IMR-90 (cell line): ENCODE measurements around the gene ALOX15B. TPM values are rescaled to one million over a fixed set of nuclear protein-coding genes. Genes with fewer than 3 reads are reported as not detected.

Source experiments
- ATAC-seq: fragments of 200-7000 bp; cut with Tn5 transposase; 2 replicates; pipeline ENCODE4 v1.9.1; 2020; ENCODE audit warnings: low read depth, mild to moderate bottlenecking, moderate library complexity
- BruUV-seq: library from RNA; stranded (reverse); fragments of 400-500 nt; replicated peaks from 2 replicates; lab custom pipeline; 2021; lab: Mats Ljungman, UMichigan
- CTCF ChIA-PET: fragments of 300-600 bp; formaldehyde crosslinking; extraction: SDS; loops from one replicate; lab custom pipeline; 2021; ENCODE audit warnings: antibody characterized with exemption; lab: Yijun Ruan, JAX
- POLR2A ChIA-PET: fragments of 300-600 bp; sonication (Branson Sonifier 250); formaldehyde crosslinking; loops from one replicate; lab custom pipeline; 2022; ENCODE audit warnings: antibody characterized with exemption; ENCODE audit not compliant: unreplicated experiment; lab: Charles Lee
- DNase-seq: peaks from one replicate; pipeline ENCODE4 v3.0.0; 2013
- H2AFZ ChIP-seq: replicated peaks from 2 replicates; pipeline ENCODE3; 2013; ENCODE audit warnings: low read length, mild to moderate bottlenecking; ENCODE audit not compliant: poor library complexity
- H2AK5ac ChIP-seq: 2 replicates; pipeline ENCODE4 v1.6.1; 2013; ENCODE audit warnings: low read depth, low read length, inconsistent platforms
- H2AK9ac ChIP-seq: replicated peaks from 2 replicates; pipeline ENCODE3; 2013; ENCODE audit warnings: mild to moderate bottlenecking, low read depth, low read length, moderate library complexity; ENCODE audit not compliant: poor library complexity
- H2BK120ac ChIP-seq: 2 replicates; pipeline ENCODE4 v1.6.1; 2013; ENCODE audit warnings: low read depth, low read length, inconsistent platforms
- H2BK15ac ChIP-seq: 3 replicates; pipeline ENCODE4 v1.6.1; 2013; ENCODE audit warnings: low read depth, low read length, inconsistent platforms
- H2BK20ac ChIP-seq: 2 replicates; pipeline ENCODE4 v1.6.1; 2013; ENCODE audit warnings: low read depth, mild to moderate bottlenecking, inconsistent platforms, low read length, moderate library complexity
- H2BK5ac ChIP-seq: 2 replicates; pipeline ENCODE4 v1.6.1; 2013; ENCODE audit warnings: mild to moderate bottlenecking, low read depth, low read length, inconsistent platforms; ENCODE audit not compliant: poor library complexity, severe bottlenecking
- H3K14ac ChIP-seq: replicated peaks from 2 replicates; pipeline ENCODE4 v1.6.1; 2013; ENCODE audit warnings: low read depth, low read length, inconsistent platforms
- H3K18ac ChIP-seq: 2 replicates; pipeline ENCODE4 v1.6.1; 2013; ENCODE audit warnings: low read depth, low read length, control low read depth
- H3K23ac ChIP-seq: 2 replicates; pipeline ENCODE4 v1.6.1; 2013; ENCODE audit warnings: low read depth, low read length, inconsistent platforms
- H3K27ac ChIP-seq: 2 replicates; pipeline ENCODE4 v1.5.1; 2013; ENCODE audit warnings: mild to moderate bottlenecking, control low read depth, low read length; ENCODE audit not compliant: insufficient read depth
- H3K27me3 ChIP-seq: 2 replicates; pipeline ENCODE4 v1.6.1; 2013; ENCODE audit warnings: low read length; ENCODE audit not compliant: control insufficient read depth, insufficient read depth
- H3K36me3 ChIP-seq: 2 replicates; pipeline ENCODE4 v1.6.1; 2013; ENCODE audit warnings: low read length, mixed read lengths; ENCODE audit not compliant: control insufficient read depth, insufficient read depth
- H3K4ac ChIP-seq: 2 replicates; pipeline ENCODE4 v1.6.1; 2013; ENCODE audit warnings: low read depth, low read length, inconsistent platforms
- H3K4me1 ChIP-seq: 2 replicates; pipeline ENCODE4 v1.6.1; 2013; ENCODE audit warnings: low read length, mixed read lengths; ENCODE audit not compliant: control insufficient read depth, insufficient read depth
- H3K4me2 ChIP-seq: 2 replicates; pipeline ENCODE4 v1.6.1; 2013; ENCODE audit warnings: low read depth, mild to moderate bottlenecking, control low read depth, low read length, moderate library complexity
- H3K4me3 ChIP-seq: 2 replicates; pipeline ENCODE4 v1.5.1; 2013; ENCODE audit warnings: low read depth, mild to moderate bottlenecking, control low read depth, low read length, moderate library complexity; ENCODE audit not compliant: insufficient read depth
- H3K56ac ChIP-seq: 2 replicates; pipeline ENCODE4 v1.6.1; 2013; ENCODE audit warnings: low read length, inconsistent platforms; ENCODE audit not compliant: insufficient read depth; ENCODE audit errors: extremely low read depth
- H3K79me1 ChIP-seq, 2 experiments: 2 replicates each; pipeline ENCODE4 v1.6.1; 2013; ENCODE audit warnings: low read length in 2 of 2, inconsistent platforms in 1 of 2, low read depth in 1 of 2
- H3K9ac ChIP-seq: 2 replicates; pipeline ENCODE4 v1.6.1; 2013; ENCODE audit warnings: low read depth, low read length, control low read depth
- H3K9me1 ChIP-seq: 2 replicates; pipeline ENCODE4 v1.6.1; 2013; ENCODE audit warnings: low read length, inconsistent platforms; ENCODE audit not compliant: insufficient read depth
- H3K9me3 ChIP-seq: 2 replicates; pipeline ENCODE4 v1.6.1; 2013; ENCODE audit warnings: low read length; ENCODE audit not compliant: control insufficient read depth, insufficient read depth
- H4K20me1 ChIP-seq: 2 replicates; pipeline ENCODE4 v1.6.1; 2013; ENCODE audit warnings: low read length, inconsistent platforms; ENCODE audit not compliant: insufficient read depth
- H4K5ac ChIP-seq: 2 replicates; pipeline ENCODE4 v1.6.1; 2013; ENCODE audit warnings: mild to moderate bottlenecking, low read depth, low read length, control low read depth
- H4K8ac ChIP-seq, 2 experiments: 2 replicates each; pipeline ENCODE4 v1.6.1; 2013; ENCODE audit warnings: low read depth in 2 of 2, low read length in 2 of 2, control low read depth in 1 of 2, inconsistent platforms in 1 of 2
- H4K91ac ChIP-seq: 2 replicates; pipeline ENCODE4 v1.6.1; 2013; ENCODE audit warnings: low read depth, low read length, inconsistent platforms; ENCODE audit not compliant: insufficient read depth
- CTCF ChIP-seq: conservative IDR thresholded peaks from 2 replicates; pipeline ENCODE4 v1.5.1; 2012; ENCODE audit warnings: mild to moderate bottlenecking, low read depth, low read length, improper control_type of control experiment
- MAFK ChIP-seq: IDR thresholded peaks from 2 replicates; pipeline ENCODE4 v1.6.1; 2012; ENCODE audit warnings: low read depth, low read length, improper control_type of control experiment
- MAZ ChIP-seq: IDR thresholded peaks from 2 replicates; pipeline ENCODE4 v1.6.1; 2012; ENCODE audit warnings: low read depth, mild to moderate bottlenecking, low read length, improper control_type of control experiment, moderate library complexity, borderline replicate concordance
- NFE2L2 ChIP-seq: fragments of 150-350 bp; IDR thresholded peaks from 2 replicates; pipeline ENCODE4 v1.6.1; 2016; ENCODE audit warnings: low read depth, mild to moderate bottlenecking, low read length
- POLR2A ChIP-seq: IDR thresholded peaks from 2 replicates; pipeline ENCODE4 v1.6.1; 2012; ENCODE audit warnings: mild to moderate bottlenecking, low read depth, low read length
- RAD21 ChIP-seq: IDR thresholded peaks from 2 replicates; pipeline ENCODE4 v1.6.1; 2012; ENCODE audit warnings: low read length, improper control_type of control experiment
- SMC3 ChIP-seq: fragments of 150-350 bp; IDR thresholded peaks from 2 replicates; pipeline ENCODE4 v1.6.1; 2016; ENCODE audit warnings: low read depth, mild to moderate bottlenecking, antibody characterized with exemption, low read length, moderate library complexity
- USF2 ChIP-seq: fragments of 150-350 bp; IDR thresholded peaks from 2 replicates; pipeline ENCODE4 v1.6.1; 2017; ENCODE audit warnings: mild to moderate bottlenecking, antibody characterized with exemption, low read length, low read depth
- WGBS, 2 experiments: methylation state at CpG; one replicate each; pipeline versions ENCODE4 v1.1.5 to v1.1.7; 2013; ENCODE audit warnings: missing lambda C conversion rate in 2 of 2; ENCODE audit not compliant: insufficient read length in 1 of 2; ENCODE audit errors: extremely low coverage in 2 of 2; 5-methylcytosine and 5-hydroxymethylcytosine counted together
- dilution Hi-C: fragments of 300-500 bp; cut with HindIII; formaldehyde crosslinking; loops from one replicate; pipeline ENCODE4 v1.14.3; 2018; ENCODE audit warnings: low sequenced_read_pairs; ENCODE audit not compliant: unreplicated experiment
- in situ Hi-C: fragments of 300-500 bp; cut with MboI; formaldehyde crosslinking; loops from 3 replicates; pipeline ENCODE4 v1.14.3; 2019; ENCODE audit warnings: low sequenced_read_pairs, inconsistent platforms, mixed read lengths
- intact Hi-C: fragments of 100-400 bp; cut with micrococcal nuclease; formaldehyde crosslinking; loops from 2 replicates; pipeline ENCODE4 v1.10.0; 2022
- polyA plus RNA-seq, 3 experiments: library from polyadenylated mRNA; depleted of rRNA; stranded (reverse); fragments of >200 nt; gene quantifications; 2 replicates each; pipeline ENCODE4 v1.2.3, GENCODE V29; 2012; ENCODE audit warnings: low replicate concordance in 1 of 3
- total RNA-seq: library from RNA; depleted of rRNA; stranded (reverse); fragments of >200 nt; gene quantifications from 2 replicates; pipeline ENCODE4 v1.2.3, GENCODE V29; 2012

The ALOX15B gene
- total and polyA plus RNA-seq, 2 of the 4 experiments (the other 2 are of a cell fraction): not detected

GRCh38 chr17:8016632-8017424 is 22.0 kb upstream of the ALOX15B start:
- Histone ChIP-seq H3K36me3 (no peaks in the 10 kb centered on the region), H2BK5ac (no peak overlapping the region), H3K9me3 (no peaks in the 10 kb centered on the region), H3K4me2 (peak overlapping the region; percentile 1; the same call in 1 of the 2 replicates), H3K18ac (no peak overlapping the region), H4K5ac (no peak overlapping the region), H3K14ac (no peak overlapping the region), H3K79me1 (no peaks in the 10 kb centered on the region), H3K9ac (no peak overlapping the region), H3K4me1 (peaks cover 3% of the 10 kb centered on the region; the same call in 1 of the 2 replicates), H2AFZ (peak overlapping the region; percentile 29), H2AK5ac (no peak overlapping the region), H3K27me3 (peaks cover 78% of the 10 kb centered on the region), H4K20me1 (no peaks in the 10 kb centered on the region), H3K56ac (no peak overlapping the region), H3K4me3 (no peak overlapping the region), H2AK9ac (no peak overlapping the region), H2BK20ac (no peak overlapping the region), H4K91ac (no peak overlapping the region), H3K4ac (no peak overlapping the region), H2BK15ac (no peak overlapping the region), H4K8ac (no peak overlapping the region), H3K27ac (no peak overlapping the region), H3K9me1 (no peaks in the 10 kb centered on the region), H3K23ac (no peak overlapping the region), H2BK120ac (no peak overlapping the region)
- ChIA-PET POLR2A (no interaction called here), CTCF (interaction anchor here (1.0 kb wide), 1 partner anchor 24 kb away, joined by 3 read pairs; no protein-coding TSS in a partner anchor)
- TF ChIP-seq POLR2A: no peak
- TF ChIP-seq MAZ: no peak
- TF ChIP-seq CTCF: peak; percentile 48
- TF ChIP-seq SMC3: 0 out of 2 replicates have a peak, but pooled peaks have one; percentile 16
- no peak for TF ChIP-seq MAFK
- no peak for TF ChIP-seq NFE2L2
- peak; percentile 30; the same call in 1 of the 2 replicates for TF ChIP-seq RAD21
- no peak for TF ChIP-seq USF2
- dilution Hi-C loops (no loop called here), in situ Hi-C loops (no loop called here), intact Hi-C loops (no loop called here)
- no TSS peak for BruUV-seq
- ATAC-seq (peak; percentile 66), DNase-seq (no peak)
- 80% methylated on average over 1 of the region's 12 CpGs; no CpG with 5 or more reads in 1 of the 2 experiments for WGBS, 2 experiments
